Globus pallidus (tissue), 1 donor: ENCODE measurements around the gene CTXND2.
A peak's percentile ranks its signal among the peaks of the same experiment; 100 is the strongest.
"Not testable (repeated sequence)": the region's sequence is repeated elsewhere in the genome, so short reads cannot be mapped to it uniquely, and the experiment has no call there.

Experiments used
- DNase-seq: peaks from one replicate; pipeline ENCODE4 v3.0.0-alpha.2; 2015; ENCODE audit warnings: low spot score

Gene CTXND2

GRCh38 chr1:150887018-150887417, at the start of gene CTXND2:
TSS of gene CTXND2 (plus strand) at chr1:150887136. CDS start at chr1:150912315, 25,179 bp downstream.
- DNase-seq = no peak

DNA sequence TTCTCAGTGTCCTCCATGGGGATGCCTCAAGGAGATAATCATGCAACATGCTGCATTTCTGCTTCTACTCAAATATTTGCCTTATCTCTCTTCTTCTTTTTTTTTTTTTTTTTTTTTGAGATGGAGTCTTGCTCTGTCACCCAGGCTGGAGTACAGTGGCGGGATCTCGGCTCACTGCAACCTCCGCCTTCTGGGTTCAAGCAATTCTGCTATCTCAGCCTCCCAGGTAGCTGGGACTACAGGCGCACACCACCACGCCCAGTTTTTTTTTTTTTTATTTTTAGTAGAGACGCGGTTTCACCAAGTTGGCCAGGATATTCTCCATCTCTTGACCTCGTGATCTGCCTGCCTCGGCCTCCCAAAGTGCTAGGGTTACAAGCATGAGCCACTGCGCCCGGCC, 46.1 kb upstream of the CTXND2 start:
- not testable (repeated sequence) for DNase-seq

DNA sequence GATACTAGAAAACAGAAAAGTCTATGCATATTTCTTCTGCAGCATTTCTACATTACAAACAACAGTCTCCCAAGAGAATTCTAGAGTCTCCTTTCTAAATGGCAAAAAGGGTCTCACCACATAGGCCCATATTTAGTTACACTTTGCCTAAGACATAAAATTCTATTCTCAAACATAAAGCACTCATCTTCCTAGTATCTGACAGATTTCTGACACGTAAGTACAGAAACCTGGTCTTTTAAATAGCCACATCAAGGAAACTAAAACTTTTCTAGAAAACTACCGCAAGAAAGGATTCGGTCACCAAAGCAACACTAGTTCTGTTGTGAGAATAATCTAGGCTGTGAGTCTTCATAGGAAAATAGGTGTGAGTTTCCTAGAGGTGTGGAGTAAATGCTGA, 45.3 kb upstream of the CTXND2 start:
- DNase-seq = no peak

DNA sequence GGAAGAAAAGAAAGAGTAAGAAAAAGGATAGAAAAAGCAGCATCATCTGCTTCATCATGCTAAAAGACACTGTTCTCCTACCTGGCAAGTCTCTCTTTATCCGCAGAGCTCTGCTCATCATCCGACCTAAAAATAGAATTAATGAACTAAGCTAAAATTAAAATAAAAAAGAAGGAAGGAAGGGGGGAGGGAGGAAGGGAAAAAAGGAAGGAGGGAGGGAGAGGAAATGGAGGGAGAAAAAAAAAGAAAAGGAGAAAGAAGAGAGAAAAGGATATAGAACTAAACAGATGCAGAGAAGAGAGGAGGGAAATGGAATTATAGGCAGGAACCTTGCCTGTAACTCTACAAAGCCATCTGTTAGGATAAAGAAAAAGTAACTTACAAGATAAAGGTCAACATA, 44.6 kb upstream of the CTXND2 start:
- DNase-seq = no peak

DNA sequence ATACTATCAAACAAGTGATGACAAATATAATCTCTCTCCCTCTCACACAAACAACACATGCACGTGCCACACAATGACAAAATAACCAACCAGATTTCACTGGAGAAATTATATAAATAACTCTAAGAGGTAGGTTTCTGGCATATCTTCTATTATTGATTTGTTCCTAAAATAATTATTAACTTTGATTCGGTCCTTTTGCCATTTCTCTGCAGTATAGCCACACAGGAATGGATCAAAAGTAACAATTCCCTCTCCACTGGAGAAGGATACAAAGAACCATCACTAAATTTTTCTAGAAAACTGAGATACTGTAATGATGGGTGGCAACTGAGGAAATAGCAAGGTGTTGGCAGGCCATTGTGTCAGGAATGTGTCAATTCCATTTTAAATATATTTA, 44.0 kb upstream of the CTXND2 start:
- no peak for DNase-seq

DNA sequence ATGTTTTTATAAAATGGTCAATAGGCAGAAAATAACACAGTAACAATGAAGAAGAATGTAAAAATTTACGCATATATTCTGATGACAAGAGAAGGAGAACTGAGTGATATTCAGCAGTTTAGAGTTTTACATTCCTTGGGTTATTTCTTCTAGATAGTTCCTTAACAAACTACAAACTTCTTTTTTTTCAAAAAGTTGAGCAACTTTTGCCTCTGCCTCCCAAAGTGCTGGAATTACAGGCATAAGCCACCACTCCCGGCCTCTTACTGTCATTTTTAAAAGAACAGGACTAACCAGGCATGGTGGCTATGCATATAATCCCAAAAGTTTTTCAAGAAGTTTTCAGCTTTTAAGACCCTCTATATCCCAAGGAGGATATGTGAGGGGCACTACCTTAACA, 43.5 kb upstream of the CTXND2 start:
- DNase-seq = no peak

GRCh38 chr1:150846473-150847146, 40.3 kb upstream of the CTXND2 start:
- no peak for DNase-seq

DNA sequence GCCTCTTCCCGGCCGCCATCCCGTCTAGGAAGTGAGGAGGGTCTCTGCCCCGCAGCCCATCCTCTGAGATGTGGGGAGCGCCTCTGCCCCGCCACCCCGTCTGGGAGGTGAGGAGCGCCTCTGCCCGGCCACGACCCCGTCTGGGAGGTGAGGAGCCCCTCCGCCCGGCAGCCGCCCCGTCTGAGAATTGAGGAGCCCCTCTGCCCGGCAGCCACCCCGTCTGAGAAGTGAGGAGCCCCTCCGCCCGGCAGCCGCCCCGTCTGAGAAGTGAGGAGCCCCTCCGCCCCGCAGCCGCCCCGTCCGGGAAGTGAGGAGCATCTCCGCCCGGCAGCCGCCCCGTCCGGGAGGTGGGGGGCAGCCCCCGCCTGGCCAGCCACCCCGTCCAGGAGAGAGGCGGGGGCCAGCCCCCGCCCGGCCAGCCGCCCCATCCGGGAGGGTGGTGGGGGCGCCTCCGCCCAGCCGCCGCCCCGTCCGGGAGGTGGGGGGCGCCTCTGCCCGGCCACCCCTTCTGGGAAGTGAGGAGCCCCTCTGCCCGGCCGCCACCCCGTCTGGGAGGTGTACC, 36.1 kb upstream of the CTXND2 start:
- not testable (repeated sequence) for DNase-seq

DNA sequence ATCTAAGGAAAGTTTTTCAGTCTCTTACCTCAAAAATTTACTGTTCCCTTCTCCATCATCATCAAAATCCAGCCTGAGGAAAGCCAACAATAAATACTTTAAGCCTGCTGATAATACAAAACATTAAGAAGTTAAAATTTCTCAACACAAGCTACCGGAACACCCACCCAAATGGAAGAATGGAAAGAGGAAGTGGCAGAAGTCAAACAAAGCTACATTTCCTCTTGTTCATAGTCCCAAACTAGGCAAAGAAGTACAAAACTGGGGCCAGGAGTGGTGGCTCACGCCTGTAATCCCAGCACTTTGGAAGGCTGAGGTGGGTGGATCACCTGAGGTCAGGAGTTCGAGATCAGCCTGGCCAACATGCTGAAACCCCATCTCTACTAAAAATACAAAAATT, 34.2 kb upstream of the CTXND2 start:
- DNase-seq = peak; percentile 23

GRCh38 chr1:150863724-150864123, 23.2 kb upstream of the CTXND2 start:
- DNase-seq = no peak

GRCh38 chr1:150864200-150864599, 22.7 kb upstream of the CTXND2 start:
- DNase-seq = not testable (repeated sequence)

DNA sequence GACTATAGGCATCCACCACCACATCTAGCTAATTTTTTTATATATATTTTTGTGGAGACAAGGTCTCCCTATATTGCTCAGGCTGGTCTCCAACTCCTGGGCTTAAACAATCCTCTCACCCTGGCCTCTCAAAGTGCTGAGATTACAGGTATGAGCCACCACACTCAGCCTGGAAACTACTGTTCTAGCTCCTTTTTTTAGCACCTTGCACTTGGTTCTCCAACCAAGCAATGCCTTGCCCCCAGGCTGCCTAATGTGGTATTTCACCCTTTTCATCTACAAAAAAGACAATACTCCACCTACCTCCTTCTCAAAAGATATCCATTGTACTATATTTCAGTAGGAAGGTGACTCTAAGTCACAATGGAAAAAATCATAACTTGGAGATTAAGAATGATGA, 17.3 kb upstream of the CTXND2 start:
- no peak for DNase-seq

- DNase-seq = no peak
Observed at GRCh38 chr1:150872572-150872971, 14.4 kb upstream of the CTXND2 start.

- no peak for DNase-seq
Observed at GRCh38 chr1:150873521-150873920, 13.4 kb upstream of the CTXND2 start.

DNA sequence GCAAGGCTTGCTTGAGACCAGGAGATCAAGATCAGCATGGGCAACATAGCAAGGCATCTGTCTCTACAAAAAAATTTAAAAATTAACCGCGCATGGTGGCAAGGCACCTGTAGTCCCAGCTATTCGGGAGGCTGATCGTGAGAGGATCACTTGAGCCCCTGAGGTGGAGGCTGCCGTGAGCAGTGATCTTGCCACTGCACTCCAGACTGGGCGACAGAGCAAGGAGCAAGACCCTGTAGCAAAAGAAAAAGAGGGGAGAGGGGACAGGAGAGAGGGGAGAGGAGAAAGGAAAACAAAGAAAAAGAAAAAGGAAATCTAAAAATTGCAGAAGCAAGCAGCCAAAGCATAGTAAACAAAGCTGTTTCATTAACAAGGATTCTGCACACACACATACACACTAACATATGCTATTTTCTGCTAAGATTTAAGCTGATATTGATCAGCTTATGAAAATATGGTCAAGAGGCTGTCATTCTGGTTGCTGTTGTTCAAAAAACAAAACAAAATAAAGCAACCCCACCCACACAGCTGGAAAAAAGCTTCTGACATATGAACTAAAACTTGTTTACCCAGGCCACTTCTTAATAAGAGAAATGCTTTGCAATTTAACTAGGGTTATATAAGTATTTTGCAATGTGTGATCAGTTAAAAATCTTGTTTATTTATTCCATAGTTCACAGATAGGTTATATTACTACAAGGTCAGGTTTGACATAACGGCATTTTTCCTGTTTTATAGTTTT, 12.3 kb upstream of the CTXND2 start:
- no peak for DNase-seq

DNA sequence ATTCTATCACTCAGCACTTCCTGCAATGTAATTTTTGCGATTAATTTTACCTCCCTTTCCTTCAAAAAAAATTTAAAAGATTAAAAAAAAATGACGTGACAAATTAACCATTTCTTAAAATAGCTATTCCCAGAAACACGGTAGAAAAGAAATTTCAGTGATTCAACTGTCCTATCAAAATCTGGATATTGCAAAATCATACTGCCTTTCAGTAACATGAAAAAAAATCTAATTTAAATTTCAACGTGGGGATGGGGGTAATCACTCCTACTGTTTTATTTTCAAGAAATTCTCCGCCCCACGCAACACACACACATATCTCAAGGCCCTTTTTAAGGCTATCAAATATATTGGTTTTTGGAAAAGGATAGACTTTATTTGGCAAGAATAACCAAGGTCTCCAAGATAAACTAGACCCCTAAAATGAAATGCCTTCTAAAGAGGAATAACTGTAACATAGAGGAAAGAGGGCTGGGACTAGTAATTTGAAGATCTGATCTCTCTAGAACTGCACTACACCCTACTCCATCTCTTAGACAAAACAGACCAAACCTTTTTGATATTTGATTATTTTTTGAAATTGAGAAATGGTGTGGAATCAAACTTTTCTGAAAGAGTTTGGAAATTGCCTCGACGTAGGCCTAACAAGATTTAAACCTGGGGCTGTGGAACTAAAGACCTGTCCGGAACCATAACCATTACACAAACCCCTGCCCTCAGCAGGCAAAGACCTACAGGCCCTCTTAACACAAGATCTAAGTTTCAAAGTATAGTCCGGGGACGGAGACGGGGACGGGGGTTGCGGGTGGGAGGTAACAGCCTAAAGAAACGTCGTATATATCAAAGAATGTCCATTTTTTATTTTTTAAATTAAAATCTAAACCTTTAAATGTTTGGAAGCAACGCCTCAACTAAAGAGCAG, 11.5 kb upstream of the CTXND2 start:
- DNase-seq = peak; percentile 29

- DNase-seq = no peak
Observed at GRCh38 chr1:150876119-150876454, 10.8 kb upstream of the CTXND2 start.

- DNase-seq = not testable (repeated sequence)
Observed at GRCh38 chr1:150878931-150879330, 8.0 kb upstream of the CTXND2 start.

DNA sequence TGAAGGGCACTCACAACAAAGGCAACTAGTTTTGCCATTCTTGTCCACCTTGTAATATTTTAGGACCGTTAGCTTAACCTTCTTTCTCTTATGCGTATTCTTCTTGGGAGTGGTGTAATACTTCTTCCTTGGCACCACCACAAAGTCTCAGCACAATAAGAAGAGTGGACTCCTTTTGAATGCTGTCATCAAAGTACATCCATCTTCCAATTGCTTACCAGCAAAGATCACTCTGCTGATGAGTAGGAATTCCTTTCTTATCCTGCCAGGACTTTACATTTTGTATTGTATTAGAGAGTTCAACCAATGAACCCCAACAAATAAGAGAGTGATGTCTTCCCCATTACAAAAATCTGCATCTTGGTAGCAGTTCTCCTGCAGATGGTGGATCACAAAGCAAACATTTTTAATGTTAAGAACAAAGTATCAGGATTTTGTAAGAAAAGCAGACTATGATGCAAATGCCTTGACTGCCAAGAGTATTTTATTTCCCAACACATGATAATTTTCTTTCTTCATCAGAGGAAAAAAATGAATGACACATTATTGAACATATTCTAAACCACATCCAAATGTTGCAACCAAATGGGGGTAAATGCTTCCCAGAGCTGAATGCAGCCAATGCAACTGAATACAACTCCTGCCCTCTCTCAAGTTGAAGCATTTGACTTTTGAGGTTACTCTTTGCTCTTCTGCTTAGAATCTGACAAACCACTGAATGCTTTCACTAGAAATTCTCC, 5.4 kb upstream of the CTXND2 start:
- DNase-seq = no peak

GRCh38 chr1:150883121-150883520, 3.8 kb upstream of the CTXND2 start:
- not testable (repeated sequence) for DNase-seq

- no peak for DNase-seq
Observed at GRCh38 chr1:150888727-150889126, 1.8 kb downstream of the CTXND2 start.

DNA sequence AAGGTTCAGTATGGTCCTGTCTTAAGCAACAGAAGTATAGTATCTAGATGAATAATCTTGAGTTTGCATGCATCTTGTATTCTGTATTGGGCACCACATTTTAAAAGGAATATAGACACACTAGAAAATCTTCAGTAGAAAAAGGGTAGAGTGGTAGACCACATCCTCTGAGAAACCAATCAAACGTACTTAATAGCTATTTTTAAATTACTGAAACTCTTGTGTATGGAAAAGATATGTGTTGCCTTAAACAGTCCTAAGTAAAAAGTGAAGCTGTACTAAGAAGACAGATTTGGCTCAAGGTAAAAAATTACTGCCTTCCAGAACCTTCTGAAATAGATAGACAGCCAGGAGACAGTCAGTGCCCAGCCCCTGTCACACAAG, 3.1 kb downstream of the CTXND2 start:
- DNase-seq = no peak
